ENCODE results near the gene ANO10.

DNA sequence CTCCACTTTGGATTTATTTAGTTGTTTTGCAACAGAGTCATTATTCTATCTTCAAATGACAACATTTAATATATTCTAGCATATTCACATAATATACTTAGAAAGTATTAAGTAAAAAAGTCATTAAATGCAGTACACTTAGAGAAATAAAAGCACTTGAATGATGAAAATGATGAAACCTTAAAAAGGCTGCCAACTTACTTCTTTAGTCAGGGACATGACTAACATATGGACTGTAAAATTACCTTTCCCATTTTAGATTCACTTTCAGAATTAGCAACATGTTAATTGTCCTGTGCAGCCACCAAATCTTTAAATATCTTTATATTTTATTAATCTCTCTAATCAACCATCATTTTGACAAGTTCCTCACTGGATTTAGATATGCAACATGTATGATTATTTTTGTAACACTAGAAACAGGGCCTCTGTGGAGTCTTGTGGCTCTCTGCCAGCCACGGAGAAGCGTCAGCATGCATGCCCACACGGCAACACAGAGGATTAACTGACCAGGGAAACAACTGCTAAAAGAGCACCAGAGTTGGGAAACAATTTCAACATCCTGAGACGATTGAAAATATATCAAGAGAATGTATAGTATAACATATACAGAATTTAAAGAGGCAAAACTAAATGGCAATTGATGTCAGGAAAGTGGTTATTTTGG is 95.7 kb downstream of the ANO10 start:
- TF ChIP-seq CTCF (IDR thresholded peaks at IDR 0.05) (no peak), POLR2AphosphoS5 (IDR thresholded peaks at IDR 0.05) (no peak), POLR2A (IDR thresholded peaks at IDR 0.05) (no peak)

All from stomach (tissue), 4 donors.